Neural progenitor cell (in vitro differentiated cells): Measurements from ENCODE around the gene SLC46A3. TPM values are rescaled to one million over a fixed set of nuclear protein-coding genes. Genes with fewer than 3 reads are reported as not detected.

Source experiments
- DNase-seq: peaks from one replicate; pipeline ENCODE4 v3.0.0-alpha.2; 2016; ENCODE audit warnings: low spot score
- H2AFZ ChIP-seq: fragments of 200-600 bp; sonication (generic); replicated peaks from 2 replicates; pipeline ENCODE4 v1.6.1; 2016; ENCODE audit warnings: antibody characterized with exemption
- H3F3A ChIP-seq: fragments of 200-600 bp; sonication (generic); 2 replicates; pipeline ENCODE4 v1.6.1; 2016; ENCODE audit warnings: antibody characterized with exemption, low read depth
- H3K27ac ChIP-seq: fragments of 200-600 bp; sonication (generic); 2 replicates; pipeline ENCODE4 v1.5.1; 2016; ENCODE audit warnings: mild to moderate bottlenecking
- H3K27me3 ChIP-seq: fragments of 200-600 bp; sonication (generic); 2 replicates; pipeline ENCODE4 v1.6.1; 2016; ENCODE audit warnings: mild to moderate bottlenecking, moderate library complexity
- H3K36me3 ChIP-seq: fragments of 200-600 bp; sonication (generic); 2 replicates; pipeline ENCODE4 v1.5.1; 2016
- H3K4me1 ChIP-seq: fragments of 200-600 bp; sonication (generic); 2 replicates; pipeline ENCODE4 v1.6.1; 2016; ENCODE audit warnings: mixed run types
- H3K4me2 ChIP-seq: fragments of 200-600 bp; sonication (generic); 2 replicates; pipeline ENCODE4 v1.6.1; 2016
- H3K4me3 ChIP-seq: fragments of 200-600 bp; sonication (generic); 2 replicates; pipeline ENCODE4 v1.5.1; 2016
- H3K79me2 ChIP-seq: fragments of 200-600 bp; sonication (generic); 2 replicates; pipeline ENCODE4 v1.6.1; 2016; ENCODE audit warnings: low read depth
- H3K9ac ChIP-seq: fragments of 200-600 bp; sonication (generic); 2 replicates; pipeline ENCODE4 v1.6.1; 2016
- H3K9me3 ChIP-seq: fragments of 200-600 bp; sonication (generic); 2 replicates; pipeline ENCODE4 v1.5.1; 2016; ENCODE audit warnings: low read depth
- H4K20me1 ChIP-seq: fragments of 200-600 bp; sonication (generic); 2 replicates; pipeline ENCODE4 v1.6.1; 2016; ENCODE audit warnings: low read depth
- H3K27ac Mint-ChIP-seq: 3 replicates; pipeline ENCODE4 v1.8.0; 2021; ENCODE audit warnings: mixed read lengths
- H3K27me3 Mint-ChIP-seq: 2 replicates; pipeline ENCODE4 v1.8.0; 2022; ENCODE audit warnings: low read depth, mild to moderate bottlenecking, inconsistent platforms, moderate library complexity, mixed read lengths; ENCODE audit not compliant: insufficient read depth
- H3K36me3 Mint-ChIP-seq: 3 replicates; pipeline ENCODE4 v1.8.0; 2021; ENCODE audit warnings: mixed read lengths
- H3K4me1 Mint-ChIP-seq: 3 replicates; pipeline ENCODE4 v1.8.0; 2021; ENCODE audit warnings: mixed read lengths
- H3K4me3 Mint-ChIP-seq: 3 replicates; pipeline ENCODE4 v1.8.0; 2021; ENCODE audit warnings: mild to moderate bottlenecking, moderate library complexity, mixed read lengths
- H3K9me3 Mint-ChIP-seq: 3 replicates; pipeline ENCODE4 v1.8.0; 2020; ENCODE audit warnings: mixed read lengths
- CTCF ChIP-seq: fragments of 200-600 bp; sonication (generic); IDR thresholded peaks from 2 replicates; pipeline ENCODE4 v1.5.1; 2017; ENCODE audit warnings: antibody characterized with exemption, mild to moderate bottlenecking
- EZH2 ChIP-seq: fragments of 200-600 bp; sonication (generic); IDR thresholded peaks from 2 replicates; pipeline ENCODE4 v1.6.1; 2017; ENCODE audit warnings: antibody characterized with exemption, mild to moderate bottlenecking, moderate library complexity
- EZH2phosphoT487 ChIP-seq: fragments of 200-600 bp; sonication (generic); IDR thresholded peaks from 2 replicates; pipeline ENCODE4 v1.6.1; 2017; ENCODE audit warnings: antibody characterized with exemption
- total RNA-seq: library from RNA; depleted of rRNA; stranded (reverse); fragments of >200 nt; gene quantifications from 2 replicates; pipeline ENCODE4 v1.2.3, GENCODE V29; 2015; ENCODE audit warnings: low replicate concordance

SLC46A3 gene
- total RNA-seq, 1 donor from 2014 or later, result not detected

- Mint-ChIP-seq H3K4me1 (peaks cover 28% of the 10 kb centered on the region), H3K4me3 (peak overlapping the region; percentile 98), H3K27ac (peak overlapping the region; percentile 93), H3K27me3 (peaks cover 2% of the 10 kb centered on the region), H3K36me3 (peaks cover 2% of the 10 kb centered on the region), H3K9me3 (no peaks in the 10 kb centered on the region)
- Histone ChIP-seq H4K20me1 (peaks cover 42% of the 10 kb centered on the region), H3F3A (peaks cover 4% of the 10 kb centered on the region), H3K27ac (no peak overlapping the region), H3K9me3 (no peaks in the 10 kb centered on the region), H3K79me2 (peaks cover 79% of the 10 kb centered on the region), H3K36me3 (peaks cover 4% of the 10 kb centered on the region), H3K27me3 (no peaks in the 10 kb centered on the region), H3K4me2 (peak overlapping the region; percentile 84), H3K4me3 (peak overlapping the region; percentile 82), H3K4me1 (peaks cover 14% of the 10 kb centered on the region), H2AFZ (peak overlapping the region; percentile 75), H3K9ac (peak overlapping the region; percentile 73)
- TF ChIP-seq EZH2, result no peak
- no peak for TF ChIP-seq EZH2phosphoT487
- TF ChIP-seq CTCF, result no peak
- DNase-seq, result no peak
Measured at GRCh38 chr13:28658539-28658795, 60.3 kb downstream of the SLC46A3 start.

- H4K20me1 ChIP-seq, result peaks cover 42% of the 10 kb centered on the region
- peaks cover 3% of the 10 kb centered on the region for H3K36me3 ChIP-seq
- H3K9me3 ChIP-seq, result no peaks in the 10 kb centered on the region
- H3K27me3 Mint-ChIP-seq, result peaks cover 2% of the 10 kb centered on the region
- H3K4me1 Mint-ChIP-seq, result peaks cover 28% of the 10 kb centered on the region
- H3K36me3 Mint-ChIP-seq, result peaks cover 2% of the 10 kb centered on the region
- peaks cover 14% of the 10 kb centered on the region for H3K4me1 ChIP-seq
- H3K27ac ChIP-seq, result no peak overlapping the region
- DNase-seq, result peak; percentile 15
- H3K27ac Mint-ChIP-seq, result peak overlapping the region; percentile 93
- no peaks in the 10 kb centered on the region for H3K9me3 Mint-ChIP-seq
- no peak for TF ChIP-seq EZH2
- peak overlapping the region; percentile 84 for H3K4me2 ChIP-seq
- H3K4me3 ChIP-seq, result peak overlapping the region; percentile 82
- peaks cover 4% of the 10 kb centered on the region for H3F3A ChIP-seq
- H3K9ac ChIP-seq, result peak overlapping the region; percentile 73
- peaks cover 79% of the 10 kb centered on the region for H3K79me2 ChIP-seq
- peak overlapping the region; percentile 98 for H3K4me3 Mint-ChIP-seq
- no peak overlapping the region for H2AFZ ChIP-seq
- no peaks in the 10 kb centered on the region for H3K27me3 ChIP-seq
Measured at GRCh38 chr13:28657784-28658538, 60.8 kb downstream of the SLC46A3 start.

GRCh38 chr13:28655561-28655960 lies 63.2 kb downstream of the SLC46A3 start:
- Histone ChIP-seq H3K4me1 (peaks cover 14% of the 10 kb centered on the region), H3K36me3 (no peaks in the 10 kb centered on the region), H3K79me2 (peaks cover 57% of the 10 kb centered on the region), H3K9me3 (no peaks in the 10 kb centered on the region), H2AFZ (no peak overlapping the region), H3K4me3 (no peak overlapping the region), H4K20me1 (peaks cover 32% of the 10 kb centered on the region), H3K27ac (no peak overlapping the region), H3K27me3 (no peaks in the 10 kb centered on the region), H3K9ac (no peak overlapping the region), H3K4me2 (no peak overlapping the region), H3F3A (peaks cover 4% of the 10 kb centered on the region)
- Mint-ChIP-seq H3K4me3 (no peak overlapping the region), H3K27me3 (peaks cover 2% of the 10 kb centered on the region), H3K4me1 (peaks cover 25% of the 10 kb centered on the region), H3K36me3 (peaks cover 5% of the 10 kb centered on the region), H3K9me3 (no peaks in the 10 kb centered on the region), H3K27ac (no peak overlapping the region)
- DNase-seq, result no peak
- TF ChIP-seq CTCF (no peak), EZH2 (no peak), EZH2phosphoT487 (no peak)

GRCh38 chr13:28654276-28654675 lies 64.5 kb downstream of the SLC46A3 start:
- DNase-seq, result no peak
- no peak for TF ChIP-seq EZH2
- Histone ChIP-seq H3K4me3 (no peak overlapping the region), H3K36me3 (no peaks in the 10 kb centered on the region), H3K9ac (no peak overlapping the region), H3K27me3 (no peaks in the 10 kb centered on the region), H2AFZ (no peak overlapping the region), H3K4me2 (no peak overlapping the region), H3K4me1 (peaks cover 8% of the 10 kb centered on the region), H3K79me2 (peaks cover 45% of the 10 kb centered on the region), H4K20me1 (peaks cover 22% of the 10 kb centered on the region), H3K9me3 (no peaks in the 10 kb centered on the region), H3F3A (peaks cover 4% of the 10 kb centered on the region), H3K27ac (no peak overlapping the region)
- Mint-ChIP-seq H3K4me3 (no peak overlapping the region), H3K27me3 (peaks cover 2% of the 10 kb centered on the region), H3K9me3 (no peaks in the 10 kb centered on the region), H3K4me1 (peaks cover 16% of the 10 kb centered on the region), H3K27ac (no peak overlapping the region), H3K36me3 (peaks cover 5% of the 10 kb centered on the region)
